HG02763 (cell line): Measurements from ENCODE around the gene DNASE1L3.
A peak's percentile ranks its signal among the peaks of the same experiment; 100 is the strongest.
"Not testable (repeated sequence)": the region's sequence is repeated elsewhere in the genome, so short reads cannot be mapped to it uniquely, and the experiment has no call there.

Source experiments
- ATAC-seq: cut with Tn5 transposase; IDR thresholded peaks from one replicate; pipeline ENCODE4 v1.9.1; 2021; ENCODE audit warnings: mild to moderate bottlenecking, moderate library complexity; ENCODE audit not compliant: unreplicated experiment

The DNASE1L3 gene

GRCh38 chr3:58202917-58203360 lies 7.8 kb downstream of the DNASE1L3 start:
- ATAC-seq, result peak; percentile 73

GRCh38 chr3:58201451-58201850 lies 9.3 kb downstream of the DNASE1L3 start:
- not testable (repeated sequence) for ATAC-seq

- ATAC-seq, result no peak
Measured at GRCh38 chr3:58200846-58201355, 9.9 kb downstream of the DNASE1L3 start.

- ATAC-seq, result no peak
Measured at GRCh38 chr3:58200121-58200709, 10.6 kb downstream of the DNASE1L3 start.

- no peak for ATAC-seq
Measured at GRCh38 chr3:58198804-58199203, 12.0 kb downstream of the DNASE1L3 start.

GRCh38 chr3:58198362-58198761 lies 12.4 kb downstream of the DNASE1L3 start:
- ATAC-seq, result no peak

- ATAC-seq, result no peak
Measured at GRCh38 chr3:58197588-58197987, 13.2 kb downstream of the DNASE1L3 start.

- no peak for ATAC-seq
Measured at GRCh38 chr3:58193682-58194407, 16.9 kb downstream of the DNASE1L3 start.

- ATAC-seq, result no peak
Measured at GRCh38 chr3:58192069-58192468, 18.7 kb downstream of the DNASE1L3 start.

- ATAC-seq, result no peak
Measured at GRCh38 chr3:58191361-58191991, 19.3 kb downstream of the DNASE1L3 start.

GRCh38 chr3:58190882-58191281 lies 19.9 kb downstream of the DNASE1L3 start:
- ATAC-seq, result no peak

- ATAC-seq, result no peak
Measured at GRCh38 chr3:58190291-58190690, 20.5 kb downstream of the DNASE1L3 start.

GRCh38 chr3:58189691-58190090 lies 21.1 kb downstream of the DNASE1L3 start:
- ATAC-seq, result no peak

- ATAC-seq, result no peak
Measured at GRCh38 chr3:58188921-58189451, 21.8 kb downstream of the DNASE1L3 start.

GRCh38 chr3:58188173-58188564 lies 22.6 kb downstream of the DNASE1L3 start:
- ATAC-seq, result no peak

GRCh38 chr3:58184982-58185360 lies 25.8 kb downstream of the DNASE1L3 start:
- no peak for ATAC-seq

- ATAC-seq, result no peak
Measured at GRCh38 chr3:58184309-58184981, 26.3 kb downstream of the DNASE1L3 start.

- ATAC-seq, result no peak
Measured at GRCh38 chr3:58183891-58184290, 26.9 kb downstream of the DNASE1L3 start.

- ATAC-seq, result no peak
Measured at GRCh38 chr3:58183221-58183620, 27.6 kb downstream of the DNASE1L3 start.

GRCh38 chr3:58180940-58181587 lies 29.7 kb downstream of the DNASE1L3 start:
- ATAC-seq, result no peak
